Skeletal muscle satellite cell (primary cell): ENCODE measurements around the gene OSBPL8.

ENCODE experiments used
- H3K27me3 ChIP-seq: 2 replicates; pipeline ENCODE4 v1.7.0; 2013; ENCODE audit warnings: low read length; ENCODE audit not compliant: control insufficient read depth, insufficient read depth
- H3K36me3 ChIP-seq: 2 replicates; pipeline ENCODE4 v1.7.0; 2013; ENCODE audit warnings: mild to moderate bottlenecking, control low read depth, low read length; ENCODE audit not compliant: insufficient read depth
- H3K4me1 ChIP-seq: 2 replicates; pipeline ENCODE4 v1.7.0; 2013; ENCODE audit warnings: low read length; ENCODE audit not compliant: control insufficient read depth, insufficient read depth
- H3K4me2 ChIP-seq: 2 replicates; pipeline ENCODE4 v1.7.0; 2013; ENCODE audit warnings: mild to moderate bottlenecking, low read length
- H3K4me3 ChIP-seq: 2 replicates; pipeline ENCODE4 v1.7.0; 2013; ENCODE audit warnings: low read length
- H3K9ac ChIP-seq: 2 replicates; pipeline ENCODE4 v1.7.0; 2013; ENCODE audit warnings: mild to moderate bottlenecking, low read depth, low read length, moderate library complexity
- H3K9me3 ChIP-seq: replicated peaks from 2 replicates; pipeline ENCODE4 v1.7.0; 2013; ENCODE audit warnings: mild to moderate bottlenecking, control low read depth, low read length

Gene OSBPL8

DNA sequence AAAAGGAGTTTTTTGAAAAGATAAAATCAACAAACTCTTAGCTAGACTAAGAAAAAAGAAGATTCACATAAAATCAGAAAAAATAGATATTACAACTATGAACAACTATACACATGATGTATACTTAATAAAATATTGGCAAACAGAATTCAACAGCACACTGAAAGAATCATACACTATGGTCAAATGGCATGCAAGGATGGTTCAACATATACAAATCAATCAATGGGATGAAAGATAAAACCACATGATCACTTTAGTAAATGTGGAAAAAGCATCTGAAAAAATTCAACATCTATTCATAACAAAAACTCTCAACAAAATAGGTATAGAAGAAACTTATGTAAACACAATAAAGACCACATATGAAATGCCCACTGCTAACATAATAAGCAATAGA, 126.8 kb downstream of the OSBPL8 start:
- Histone ChIP-seq H3K9ac (no peak overlapping the region), H3K9me3 (no peaks in the 10 kb centered on the region), H3K4me1 (no peaks in the 10 kb centered on the region), H3K27me3 (no peaks in the 10 kb centered on the region), H3K4me3 (no peak overlapping the region), H3K36me3 (no peaks in the 10 kb centered on the region), H3K4me2 (no peak overlapping the region)

DNA sequence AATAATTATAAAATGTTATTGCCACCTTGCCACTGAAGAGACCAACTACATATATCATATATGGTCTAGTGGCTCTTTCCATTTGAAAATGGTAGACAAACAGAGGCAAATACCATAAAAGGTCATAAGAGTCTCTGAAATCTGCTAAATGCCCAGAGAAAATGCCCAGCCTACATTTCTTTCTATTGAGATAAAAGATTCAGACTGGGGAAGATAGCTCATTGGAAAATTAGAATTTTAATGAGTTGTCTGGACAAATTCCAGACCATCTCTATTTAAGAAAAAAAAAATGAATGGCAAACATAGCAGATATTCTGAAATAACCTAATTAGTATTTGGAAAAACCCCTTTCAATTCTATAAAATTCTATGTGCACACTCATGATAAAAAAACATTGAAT, 131.5 kb downstream of the OSBPL8 start:
- H3K9me3 ChIP-seq = peaks cover 9% of the 10 kb centered on the region
- no peak overlapping the region for H3K4me3 ChIP-seq
- H3K9ac ChIP-seq = no peak overlapping the region
- H3K36me3 ChIP-seq = no peaks in the 10 kb centered on the region
- no peaks in the 10 kb centered on the region for H3K4me1 ChIP-seq
- no peaks in the 10 kb centered on the region for H3K27me3 ChIP-seq
- no peak overlapping the region for H3K4me2 ChIP-seq

DNA sequence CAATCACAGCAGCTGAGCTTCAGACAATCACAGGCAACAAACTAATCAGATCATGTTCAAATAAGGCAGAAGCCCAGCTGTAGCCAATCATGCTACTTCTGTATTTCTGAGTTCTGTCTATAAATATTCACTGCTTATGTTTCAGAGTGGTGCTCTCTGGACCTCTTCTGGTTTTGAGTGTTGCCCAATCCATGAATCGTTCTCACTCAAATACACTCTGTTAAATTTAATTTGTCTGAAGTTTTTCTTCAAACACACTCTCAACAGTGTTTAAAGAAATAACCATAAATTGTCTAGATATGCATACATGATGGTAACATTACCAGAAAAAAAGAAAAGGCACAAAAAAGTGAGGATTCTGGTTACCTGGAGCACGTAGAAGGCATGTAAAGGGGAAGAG, 133.4 kb downstream of the OSBPL8 start:
- no peak overlapping the region for H3K4me3 ChIP-seq
- no peaks in the 10 kb centered on the region for H3K36me3 ChIP-seq
- H3K9ac ChIP-seq = no peak overlapping the region
- H3K9me3 ChIP-seq = peaks cover 9% of the 10 kb centered on the region
- H3K4me2 ChIP-seq = no peak overlapping the region
- H3K4me1 ChIP-seq = no peaks in the 10 kb centered on the region
- no peaks in the 10 kb centered on the region for H3K27me3 ChIP-seq

DNA sequence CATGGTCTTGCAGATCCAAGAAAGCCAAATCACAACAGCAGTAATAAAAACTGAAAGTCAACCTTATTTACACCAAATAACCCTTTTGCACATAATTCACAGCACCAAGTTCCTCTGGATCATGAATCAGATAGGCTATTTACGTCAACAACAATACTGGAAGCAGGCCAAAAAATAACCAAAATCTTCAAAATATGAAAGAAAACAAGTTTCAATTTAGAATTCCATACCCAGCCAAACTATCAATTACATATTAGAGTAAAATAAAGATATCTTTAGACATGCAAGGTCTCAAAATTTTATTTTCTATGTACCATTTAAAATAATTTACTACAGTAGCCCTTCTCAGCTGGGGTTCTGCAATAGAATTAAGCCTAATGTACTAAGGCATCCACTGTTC, 134.6 kb downstream of the OSBPL8 start:
- no peaks in the 10 kb centered on the region for H3K4me1 ChIP-seq
- no peaks in the 10 kb centered on the region for H3K36me3 ChIP-seq
- no peak overlapping the region for H3K4me3 ChIP-seq
- no peak overlapping the region for H3K9ac ChIP-seq
- H3K9me3 ChIP-seq = peaks cover 9% of the 10 kb centered on the region
- H3K4me2 ChIP-seq = no peak overlapping the region
- H3K27me3 ChIP-seq = no peaks in the 10 kb centered on the region

DNA sequence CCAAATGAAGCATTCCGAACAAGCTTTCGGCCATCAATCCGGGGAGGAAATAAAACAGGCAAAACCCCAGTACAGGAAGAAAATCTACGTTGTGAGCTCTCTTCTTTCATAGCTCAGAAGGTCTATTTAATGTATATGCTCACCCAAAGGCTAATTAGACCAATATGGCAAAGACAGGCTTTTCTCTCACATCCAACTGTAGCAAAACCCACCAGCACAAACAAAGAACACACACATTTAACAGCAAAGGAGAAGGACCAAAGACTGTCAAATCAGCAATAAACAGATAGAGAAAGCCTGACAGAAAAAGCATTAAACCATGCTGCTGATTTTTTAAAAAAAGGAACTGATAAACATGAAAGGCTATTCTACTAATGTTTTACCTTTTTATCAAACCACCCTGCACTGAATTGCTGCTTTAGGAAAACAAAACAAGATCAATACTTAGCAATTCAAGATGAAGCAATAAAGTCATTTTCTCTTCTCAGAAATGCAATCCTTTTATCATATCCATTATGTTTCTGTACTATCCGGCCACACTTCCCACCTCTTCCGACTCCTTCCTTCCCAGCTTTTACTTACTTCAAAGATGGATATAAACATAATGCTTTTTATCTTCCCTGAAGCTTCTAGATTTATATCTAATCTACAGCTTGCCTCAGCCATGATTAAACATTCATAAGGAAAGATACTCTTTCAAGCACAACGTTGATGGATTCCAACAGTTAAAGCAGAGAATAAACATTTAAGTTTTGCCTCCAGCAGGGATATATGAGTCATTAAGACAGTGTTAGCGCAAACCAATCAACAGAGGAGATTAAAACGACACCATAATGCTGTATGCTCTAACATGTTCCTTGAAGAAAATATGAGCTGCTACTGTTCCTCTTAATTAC, 136.8 kb downstream of the OSBPL8 start:
- Histone ChIP-seq H3K4me1 (no peaks in the 10 kb centered on the region), H3K4me3 (no peak overlapping the region), H3K9ac (no peak overlapping the region), H3K27me3 (no peaks in the 10 kb centered on the region), H3K4me2 (no peak overlapping the region), H3K36me3 (no peaks in the 10 kb centered on the region), H3K9me3 (peaks cover 9% of the 10 kb centered on the region)

DNA sequence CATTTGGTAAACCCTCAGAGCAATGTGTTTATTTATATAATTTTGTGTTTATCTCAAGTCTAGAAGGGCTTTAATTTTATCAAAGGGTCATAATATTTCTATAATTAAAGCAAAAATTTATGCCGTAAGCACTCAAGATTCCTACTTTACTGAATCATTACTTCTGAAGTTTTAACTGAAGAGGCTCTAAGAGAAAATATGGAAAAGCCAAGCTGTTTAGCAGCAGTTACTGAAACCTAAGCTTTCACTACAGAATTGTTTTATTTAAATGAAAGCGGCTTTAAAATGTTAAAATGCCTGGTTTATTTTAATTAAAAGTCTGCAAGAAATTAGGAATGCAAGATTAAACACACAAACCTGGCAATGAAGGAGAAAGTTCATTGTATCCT, 137.4 kb downstream of the OSBPL8 start:
- Histone ChIP-seq H3K9me3 (peaks cover 9% of the 10 kb centered on the region), H3K4me1 (no peaks in the 10 kb centered on the region), H3K4me3 (no peak overlapping the region), H3K36me3 (no peaks in the 10 kb centered on the region), H3K27me3 (no peaks in the 10 kb centered on the region), H3K9ac (no peak overlapping the region), H3K4me2 (no peak overlapping the region)

DNA sequence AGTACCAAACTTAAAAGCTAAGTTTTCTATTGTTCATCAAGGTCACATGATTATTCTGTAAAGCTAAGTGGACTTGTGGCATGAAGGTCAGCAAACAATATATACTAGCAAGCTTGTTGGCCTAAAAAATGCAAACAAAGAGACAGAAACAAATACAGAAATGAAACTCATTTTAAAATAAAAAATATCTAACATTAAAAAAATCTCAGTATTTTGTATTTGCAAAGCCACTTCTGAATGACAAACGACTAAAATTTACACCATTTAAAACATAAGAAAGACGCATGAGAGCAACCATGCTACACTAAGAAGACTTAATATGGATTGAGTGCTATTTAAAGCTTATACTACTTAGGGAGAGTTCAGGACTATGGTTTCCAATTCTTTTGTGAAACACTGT, 138.5 kb downstream of the OSBPL8 start:
- no peak overlapping the region for H3K4me2 ChIP-seq
- no peak overlapping the region for H3K9ac ChIP-seq
- H3K4me1 ChIP-seq = no peaks in the 10 kb centered on the region
- peaks cover 9% of the 10 kb centered on the region for H3K9me3 ChIP-seq
- no peaks in the 10 kb centered on the region for H3K27me3 ChIP-seq
- no peak overlapping the region for H3K4me3 ChIP-seq
- H3K36me3 ChIP-seq = no peaks in the 10 kb centered on the region

DNA sequence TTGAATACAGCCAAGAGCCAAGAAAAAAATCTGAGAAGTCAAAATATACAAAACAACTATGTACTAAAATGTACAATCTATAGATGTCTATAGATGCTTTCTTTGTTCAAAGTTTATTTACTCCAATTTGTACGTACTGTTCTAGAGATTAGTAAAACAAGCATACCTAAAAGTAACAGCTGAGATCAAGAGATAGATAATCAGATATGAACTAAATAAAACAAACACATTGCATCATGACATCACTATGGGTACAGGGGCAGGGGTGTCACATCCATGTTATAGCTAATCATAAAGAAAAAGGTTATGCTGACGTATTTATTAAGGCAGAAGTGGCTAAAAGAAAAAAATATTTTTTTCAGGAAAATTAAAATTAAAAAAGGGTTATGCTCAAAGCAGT, 139.3 kb downstream of the OSBPL8 start:
- no peak overlapping the region for H3K4me2 ChIP-seq
- H3K9ac ChIP-seq = no peak overlapping the region
- no peaks in the 10 kb centered on the region for H3K27me3 ChIP-seq
- no peaks in the 10 kb centered on the region for H3K4me1 ChIP-seq
- H3K36me3 ChIP-seq = no peaks in the 10 kb centered on the region
- H3K4me3 ChIP-seq = no peak overlapping the region
- H3K9me3 ChIP-seq = peaks cover 6% of the 10 kb centered on the region

DNA sequence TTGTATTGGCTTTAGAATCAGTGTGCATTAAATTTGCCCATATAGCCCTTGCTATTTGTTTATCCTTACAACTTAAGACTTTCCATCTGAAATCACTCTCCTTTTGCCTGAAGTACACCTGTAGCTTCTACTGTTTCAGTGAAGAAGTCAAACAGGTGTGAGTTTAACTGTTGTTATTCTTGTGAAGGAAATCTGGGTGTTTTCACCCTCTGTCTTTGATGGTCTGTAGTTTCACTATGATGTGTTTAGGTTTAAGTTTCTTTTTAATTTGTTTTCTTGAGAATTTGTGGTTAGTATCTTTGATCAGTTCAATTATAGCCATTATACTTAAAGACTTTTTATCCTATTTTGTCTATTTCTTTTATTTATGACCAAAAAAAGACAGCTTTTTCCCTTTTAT, 142.5 kb downstream of the OSBPL8 start:
- Histone ChIP-seq H3K4me3 (no peak overlapping the region), H3K36me3 (no peaks in the 10 kb centered on the region), H3K27me3 (no peaks in the 10 kb centered on the region), H3K9me3 (no peaks in the 10 kb centered on the region), H3K4me2 (no peak overlapping the region), H3K9ac (no peak overlapping the region), H3K4me1 (no peaks in the 10 kb centered on the region)

DNA sequence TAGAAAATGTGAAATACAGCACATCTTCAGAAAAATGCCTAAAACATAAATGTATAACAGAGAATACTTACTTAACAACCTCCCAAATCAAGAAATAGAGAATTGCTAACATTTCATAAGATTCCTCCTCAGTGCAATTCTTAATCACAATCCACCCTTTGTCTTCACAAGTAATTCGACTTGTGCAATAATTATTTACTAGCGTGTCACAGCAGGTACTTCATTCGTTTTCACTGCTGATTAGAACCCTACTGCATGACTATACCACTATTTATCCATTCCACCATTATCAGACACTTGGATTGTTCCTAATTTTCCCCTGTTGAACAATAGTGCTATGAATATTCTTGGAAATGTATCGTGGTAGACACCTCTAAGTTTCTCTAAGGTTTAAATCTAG, 146.4 kb downstream of the OSBPL8 start:
- Histone ChIP-seq H3K9ac (no peak overlapping the region), H3K9me3 (no peaks in the 10 kb centered on the region), H3K4me3 (no peak overlapping the region), H3K4me2 (no peak overlapping the region), H3K27me3 (no peaks in the 10 kb centered on the region), H3K4me1 (no peaks in the 10 kb centered on the region), H3K36me3 (no peaks in the 10 kb centered on the region)

DNA sequence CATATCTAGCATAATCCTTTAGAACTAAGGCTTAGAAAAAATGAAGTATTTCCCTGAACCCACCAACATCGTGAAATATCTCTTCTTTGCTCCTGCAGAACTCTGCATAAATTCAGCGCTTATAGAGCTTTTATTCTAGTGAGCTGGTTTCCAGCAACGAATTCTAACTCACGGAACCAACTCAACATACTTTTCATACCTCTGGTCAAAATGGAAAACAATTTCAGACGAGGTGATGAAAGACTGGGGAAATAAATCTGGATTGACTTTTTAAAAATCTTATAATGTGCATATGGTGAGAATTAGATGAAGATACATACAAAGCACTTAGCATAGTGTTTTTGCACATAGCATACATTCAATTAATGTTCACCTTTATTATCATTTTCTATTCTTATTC, 148.8 kb downstream of the OSBPL8 start:
- Histone ChIP-seq H3K4me1 (no peaks in the 10 kb centered on the region), H3K9ac (no peak overlapping the region), H3K4me3 (no peak overlapping the region), H3K9me3 (no peaks in the 10 kb centered on the region), H3K36me3 (no peaks in the 10 kb centered on the region), H3K4me2 (no peak overlapping the region), H3K27me3 (no peaks in the 10 kb centered on the region)

DNA sequence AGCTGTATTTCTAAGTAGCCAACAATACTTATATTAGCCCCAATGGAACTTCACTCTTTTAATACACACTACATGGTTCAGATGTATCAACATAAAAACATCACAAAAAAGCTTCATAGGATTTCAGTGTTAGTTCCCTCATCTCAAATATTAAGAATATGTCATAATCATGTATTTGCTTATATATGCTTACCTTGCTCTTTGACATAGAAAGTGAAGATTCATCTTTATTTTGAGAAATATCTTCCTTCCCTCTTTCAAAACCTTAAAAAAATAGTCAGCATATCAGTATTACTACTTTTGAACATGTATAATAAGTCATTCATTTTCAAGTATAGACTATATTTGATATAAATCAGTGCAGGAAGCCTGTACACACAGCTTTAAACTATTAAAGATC, 149.2 kb downstream of the OSBPL8 start:
- Histone ChIP-seq H3K27me3 (no peaks in the 10 kb centered on the region), H3K4me3 (no peak overlapping the region), H3K9me3 (no peaks in the 10 kb centered on the region), H3K36me3 (peaks cover 1% of the 10 kb centered on the region), H3K9ac (no peak overlapping the region), H3K4me1 (no peaks in the 10 kb centered on the region), H3K4me2 (no peak overlapping the region)
